ENCODE data around the gene MLST8.

The MLST8 gene

GRCh38 chr16:2205104-2205966 lies at the start of gene MLST8:
TSS of gene MLST8 (plus strand) at chr16:2205454. CDS start at chr16:2206086, 632 bp downstream.
- no peak for FAIRE-seq

- FAIRE-seq, result no peak
Observed at GRCh38 chr16:2155977-2156848, 49.0 kb upstream of the MLST8 start.

GRCh38 chr16:2156849-2157224 lies 48.4 kb upstream of the MLST8 start:
- FAIRE-seq, result no peak

GRCh38 chr16:2157480-2158261 lies 47.6 kb upstream of the MLST8 start:
- FAIRE-seq, result no peak

- FAIRE-seq, result no peak
Observed at GRCh38 chr16:2158262-2158638, 47.0 kb upstream of the MLST8 start.

GRCh38 chr16:2159175-2159838 lies 45.9 kb upstream of the MLST8 start:
- no peak for FAIRE-seq

- no peak for FAIRE-seq
Observed at GRCh38 chr16:2160915-2161551, 44.2 kb upstream of the MLST8 start.

- FAIRE-seq, result no peak
Observed at GRCh38 chr16:2161911-2162310, 43.3 kb upstream of the MLST8 start.

GRCh38 chr16:2162676-2163118 lies 42.6 kb upstream of the MLST8 start:
- FAIRE-seq, result no peak

- no peak for FAIRE-seq
Observed at GRCh38 chr16:2163211-2163881, 41.9 kb upstream of the MLST8 start.

GRCh38 chr16:2165861-2166260 lies 39.4 kb upstream of the MLST8 start:
- FAIRE-seq, result no peak

- FAIRE-seq, result no peak
Observed at GRCh38 chr16:2166263-2167067, 38.8 kb upstream of the MLST8 start.

- FAIRE-seq, result no peak
Observed at GRCh38 chr16:2167068-2167638, 38.1 kb upstream of the MLST8 start.

GRCh38 chr16:2170080-2170479 lies 35.2 kb upstream of the MLST8 start:
- no peak for FAIRE-seq

- FAIRE-seq, result no peak
Observed at GRCh38 chr16:2170587-2171435, 34.4 kb upstream of the MLST8 start.

- no peak for FAIRE-seq
Observed at GRCh38 chr16:2171601-2172178, 33.6 kb upstream of the MLST8 start.

- FAIRE-seq, result no peak
Observed at GRCh38 chr16:2172688-2173335, 32.4 kb upstream of the MLST8 start.

GRCh38 chr16:2173366-2173765 lies 31.9 kb upstream of the MLST8 start:
- FAIRE-seq, result no peak

All from G401.6 (cell line).